Caco-2 (cell line): Measurements from ENCODE around the gene RBPMS2. TPM values are rescaled to one million over a fixed set of nuclear protein-coding genes. Genes with fewer than 3 reads are reported as not detected.

Experiments used
- BruUV-seq: library from RNA; stranded (reverse); fragments of 400-500 nt; replicated peaks from 2 replicates; lab custom pipeline; 2021; lab: Mats Ljungman, UMichigan
- CTCF ChIA-PET: fragments of 300-600 bp; sonication (Branson Sonifier 250); formaldehyde crosslinking; loops from one replicate; lab custom pipeline; 2022; ENCODE audit warnings: antibody characterized with exemption; lab: Charles Lee
- POLR2A ChIA-PET: fragments of 300-600 bp; sonication (Branson Sonifier 250); formaldehyde crosslinking; loops from one replicate; lab custom pipeline; 2022; ENCODE audit warnings: antibody characterized with exemption; lab: Charles Lee
- DNase-seq, 2 experiments: peaks; one replicate each; pipeline versions ENCODE4 v3.0.0 to v3.0.0-alpha.2; 2020 to 2022
- H3K27me3 ChIP-seq: replicated peaks from 2 replicates; pipeline ENCODE4 v1.6.0; 2011; ENCODE audit warnings: low read length; ENCODE audit not compliant: control insufficient read depth, insufficient read depth
- H3K36me3 ChIP-seq: 2 replicates; pipeline ENCODE4 v1.5.1; 2011; ENCODE audit warnings: low read length; ENCODE audit not compliant: control insufficient read depth, insufficient read depth
- H3K4me1 ChIP-seq: fragments of 250-450 bp; sonication (Bioruptor Pico); 2 replicates; pipeline ENCODE4 v1.5.1; 2020; ENCODE audit warnings: mild to moderate bottlenecking
- H3K4me3 ChIP-seq: 2 replicates; pipeline ENCODE4 v1.5.1; 2011; ENCODE audit warnings: low read depth, mild to moderate bottlenecking, control low read depth, low read length
- H3K9me3 ChIP-seq: fragments of 250-450 bp; sonication (Bioruptor Pico); 2 replicates; pipeline ENCODE4 v1.5.1; 2020; ENCODE audit warnings: mild to moderate bottlenecking, moderate library complexity
- H3K27ac Mint-ChIP-seq: one replicate; pipeline ENCODE4 v1.8.0; 2022; ENCODE audit warnings: mixed read lengths; ENCODE audit not compliant: unreplicated experiment
- H3K27me3 Mint-ChIP-seq: one replicate; pipeline ENCODE4 v1.8.0; 2022; ENCODE audit warnings: mixed read lengths; ENCODE audit not compliant: insufficient read depth, unreplicated experiment
- H3K36me3 Mint-ChIP-seq: one replicate; pipeline ENCODE4 v1.8.0; 2022; ENCODE audit warnings: mild to moderate bottlenecking, mixed read lengths; ENCODE audit not compliant: insufficient read depth, unreplicated experiment
- H3K4me1 Mint-ChIP-seq: one replicate; pipeline ENCODE4 v1.8.0; 2022; ENCODE audit warnings: low read depth, mixed read lengths; ENCODE audit not compliant: unreplicated experiment
- H3K4me3 Mint-ChIP-seq: one replicate; pipeline ENCODE4 v1.8.0; 2022; ENCODE audit warnings: mild to moderate bottlenecking, moderate library complexity, mixed read lengths; ENCODE audit not compliant: unreplicated experiment
- H3K9me3 Mint-ChIP-seq: one replicate; pipeline ENCODE4 v1.8.0; 2022; ENCODE audit warnings: mixed read lengths; ENCODE audit not compliant: unreplicated experiment
- CTCF ChIP-seq, 2 experiments: fragments of 200-600 bp in 1 of 2; IDR thresholded peaks; 1 replicate in 1 of 2; 2 replicates in 1 of 2; pipeline versions ENCODE4 v1.5.1 to v1.8.0; 2011 to 2022; ENCODE audit warnings: antibody characterized with exemption in 1 of 2, control low read depth in 1 of 2, inconsistent platforms in 1 of 2, low read depth in 1 of 2, low read length in 1 of 2, mild to moderate bottlenecking in 1 of 2, moderate library complexity in 1 of 2; ENCODE audit not compliant: insufficient read depth in 1 of 2, severe bottlenecking in 1 of 2, unreplicated experiment in 1 of 2
- intact Hi-C: fragments of 100-400 bp; cut with micrococcal nuclease; formaldehyde crosslinking; loops from one replicate; pipeline ENCODE4 v1.10.0; 2022; ENCODE audit not compliant: unreplicated experiment
- total RNA-seq: library from RNA; stranded (reverse); gene quantifications from 2 replicates; pipeline ENCODE4 v1.2.3, GENCODE V29; 2022

RBPMS2 gene
- total RNA-seq, 1 experiment from 2014 or later, result 9.3 TPM

- Mint-ChIP-seq H3K9me3 (no peaks in the 10 kb centered on the region), H3K4me1 (peaks cover 8% of the 10 kb centered on the region), H3K4me3 (no peak overlapping the region), H3K27ac (no peak overlapping the region), H3K27me3 (no peaks in the 10 kb centered on the region), H3K36me3 (no peaks in the 10 kb centered on the region)
- H3K4me1 ChIP-seq, result 0 out of 2 replicates have a peak, but pooled peaks cover 8% of the 10 kb centered on the region
- intact Hi-C loops, result no loop called here
- no TSS peak for BruUV-seq
- no peak for DNase-seq
- no peak for TF ChIP-seq CTCF (IDR thresholded peaks at IDR 0.05; ENCODE audit: insufficient read depth in 1 of 2, low read depth in 1 of 2, low read length in 1 of 2, severe bottlenecking in 1 of 2, unreplicated experiment in 1 of 2)
- H3K36me3 ChIP-seq, result no peaks in the 10 kb centered on the region
- CTCF ChIA-PET, result no interaction called here
- POLR2A ChIA-PET, result no interaction called here
- H3K9me3 ChIP-seq, result no peaks in the 10 kb centered on the region
- H3K27me3 ChIP-seq, result no peaks in the 10 kb centered on the region
- H3K4me3 ChIP-seq, result no peak overlapping the region
Measured at GRCh38 chr15:64806509-64806908, 31.1 kb upstream of the RBPMS2 start.

- no peak overlapping the region for H3K4me3 Mint-ChIP-seq
- H3K9me3 ChIP-seq, result no peaks in the 10 kb centered on the region
- H3K27me3 ChIP-seq, result no peaks in the 10 kb centered on the region
- peaks cover under 1% of the 10 kb centered on the region for H3K4me1 Mint-ChIP-seq
- ChIA-PET POLR2A (interaction anchor here (0.5 kb wide), 1 partner anchor 35 kb away, joined by 8 read pairs; no protein-coding TSS in a partner anchor), CTCF (interaction anchor here (0.7 kb wide), 1 partner anchor 15 kb away, joined by 3 read pairs; no protein-coding TSS in a partner anchor)
- no peaks in the 10 kb centered on the region for H3K9me3 Mint-ChIP-seq
- H3K4me1 ChIP-seq, result no peaks in the 10 kb centered on the region
- H3K27me3 Mint-ChIP-seq, result no peaks in the 10 kb centered on the region
- no peaks in the 10 kb centered on the region for H3K36me3 ChIP-seq
- intact Hi-C loops, result no loop called here
- no peak for DNase-seq
- no TSS peak for BruUV-seq
- TF ChIP-seq CTCF (IDR thresholded peaks at IDR 0.05; ENCODE audit: insufficient read depth in 1 of 2, low read depth in 1 of 2, low read length in 1 of 2, severe bottlenecking in 1 of 2, unreplicated experiment in 1 of 2), result no peak
- H3K36me3 Mint-ChIP-seq, result no peaks in the 10 kb centered on the region
- no peak overlapping the region for H3K27ac Mint-ChIP-seq
- no peak overlapping the region for H3K4me3 ChIP-seq
Measured at GRCh38 chr15:64804619-64805018, 29.2 kb upstream of the RBPMS2 start.

GRCh38 chr15:64803526-64803925 is 28.1 kb upstream of the RBPMS2 start:
- no peaks in the 10 kb centered on the region for H3K4me1 ChIP-seq
- no peak for DNase-seq
- Mint-ChIP-seq H3K9me3 (no peaks in the 10 kb centered on the region), H3K27ac (no peak overlapping the region), H3K4me1 (no peaks in the 10 kb centered on the region), H3K27me3 (no peaks in the 10 kb centered on the region), H3K4me3 (no peak overlapping the region), H3K36me3 (no peaks in the 10 kb centered on the region)
- H3K9me3 ChIP-seq, result no peaks in the 10 kb centered on the region
- no TSS peak for BruUV-seq
- CTCF ChIA-PET, result interaction anchor here (0.6 kb wide), 1 partner anchor 11 kb away, joined by 6 read pairs; no protein-coding TSS in a partner anchor
- POLR2A ChIA-PET, result interaction anchor here (0.6 kb wide), 1 partner anchor 483 kb away, joined by 10 read pairs; the partner anchor contains the start of gene PARP16
- no peak for TF ChIP-seq CTCF (IDR thresholded peaks at IDR 0.05; ENCODE audit: insufficient read depth in 1 of 2, low read depth in 1 of 2, low read length in 1 of 2, severe bottlenecking in 1 of 2, unreplicated experiment in 1 of 2)
- H3K27me3 ChIP-seq, result no peaks in the 10 kb centered on the region
- H3K36me3 ChIP-seq, result no peaks in the 10 kb centered on the region
- intact Hi-C loops, result no loop called here
- H3K4me3 ChIP-seq, result no peak overlapping the region
